Medulla oblongata (tissue), 1 donor: ENCODE results near the gene MAB21L3.

Experiments used
- DNase-seq: peaks from one replicate; pipeline ENCODE4 v3.0.0-alpha.2; 2015; ENCODE audit errors: extremely low spot score

MAB21L3 gene

GRCh38 chr1:116165572-116165971 lies 54.4 kb downstream of the MAB21L3 start:
- DNase-seq = no peak

- no peak for DNase-seq
Observed at GRCh38 chr1:116166011-116166571, 54.9 kb downstream of the MAB21L3 start.

GRCh38 chr1:116166655-116167054 lies 55.5 kb downstream of the MAB21L3 start:
- no peak for DNase-seq

GRCh38 chr1:116167625-116168276 lies 56.6 kb downstream of the MAB21L3 start:
- no peak for DNase-seq

- DNase-seq = peak; percentile 80
Observed at GRCh38 chr1:116168277-116169032, 57.3 kb downstream of the MAB21L3 start.

GRCh38 chr1:116169898-116170297 lies 58.7 kb downstream of the MAB21L3 start:
- DNase-seq = no peak

GRCh38 chr1:116170721-116171589 lies 59.8 kb downstream of the MAB21L3 start:
- no peak for DNase-seq

- DNase-seq = no peak
Observed at GRCh38 chr1:116172666-116173065, 61.5 kb downstream of the MAB21L3 start.

- DNase-seq = no peak
Observed at GRCh38 chr1:116175611-116176010, 64.4 kb downstream of the MAB21L3 start.

GRCh38 chr1:116176306-116176789 lies 65.1 kb downstream of the MAB21L3 start:
- no peak for DNase-seq

- DNase-seq = no peak
Observed at GRCh38 chr1:116177861-116178260, 66.7 kb downstream of the MAB21L3 start.

GRCh38 chr1:116178837-116179236 lies 67.6 kb downstream of the MAB21L3 start:
- no peak for DNase-seq

- no peak for DNase-seq
Observed at GRCh38 chr1:116179419-116179818, 68.2 kb downstream of the MAB21L3 start.

- no peak for DNase-seq
Observed at GRCh38 chr1:116179964-116180363, 68.8 kb downstream of the MAB21L3 start.

- DNase-seq = no peak
Observed at GRCh38 chr1:116182019-116182714, 71.0 kb downstream of the MAB21L3 start.
